GM06990 (cell line): Measurements from ENCODE around the gene MSI2.

ENCODE experiments used
- DNase-seq: peaks from one replicate; pipeline ENCODE4 v3.0.0-alpha.2; 2011; ENCODE audit not compliant: insufficient read length; ENCODE audit errors: extremely low read depth
- H3K27me3 ChIP-seq: replicated peaks from 2 replicates; pipeline ENCODE4 v1.6.0; 2011; ENCODE audit warnings: low read length; ENCODE audit not compliant: control insufficient read depth, insufficient read depth
- H3K36me3 ChIP-seq: 2 replicates; pipeline ENCODE4 v1.5.1; 2011; ENCODE audit warnings: low read length; ENCODE audit not compliant: control insufficient read depth, insufficient read depth
- H3K4me3 ChIP-seq: replicated peaks from 2 replicates; pipeline ENCODE4 v1.5.1; 2011; ENCODE audit warnings: low read depth, mild to moderate bottlenecking, control low read depth, low read length
- TF ChIP-seq, protein P1 (sequence below): IDR thresholded peaks from 2 replicates; pipeline ENCODE4 v1.5.1; 2011; ENCODE audit warnings: low read length, control low read depth, mild to moderate bottlenecking, inconsistent platforms; ENCODE audit not compliant: insufficient read depth, poor library complexity, severe bottlenecking

MSI2 gene

DNA sequence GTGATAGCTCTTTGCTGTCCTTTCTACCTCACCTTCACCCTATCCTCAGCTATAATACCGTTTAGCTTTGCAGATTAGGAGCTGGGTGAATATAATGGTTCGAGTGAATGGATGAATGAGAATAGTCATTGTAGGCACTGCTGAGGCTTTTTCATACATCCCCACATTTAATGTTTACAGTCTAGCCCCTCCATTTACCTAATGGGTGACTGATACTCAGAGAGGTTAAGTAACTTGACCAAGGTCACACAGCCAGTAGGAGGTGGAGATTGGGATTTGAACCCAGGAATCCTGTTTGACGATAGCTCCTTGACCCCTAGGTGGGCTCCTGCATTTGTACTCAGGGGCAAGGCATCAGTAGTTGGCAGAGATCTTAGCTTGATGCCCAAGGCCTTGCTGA, 293.1 kb downstream of the MSI2 start:
- Histone ChIP-seq H3K4me3 (no peak overlapping the region), H3K27me3 (no peaks in the 10 kb centered on the region), H3K36me3 (no peaks in the 10 kb centered on the region)
- TF ChIP-seq, protein P1, sequence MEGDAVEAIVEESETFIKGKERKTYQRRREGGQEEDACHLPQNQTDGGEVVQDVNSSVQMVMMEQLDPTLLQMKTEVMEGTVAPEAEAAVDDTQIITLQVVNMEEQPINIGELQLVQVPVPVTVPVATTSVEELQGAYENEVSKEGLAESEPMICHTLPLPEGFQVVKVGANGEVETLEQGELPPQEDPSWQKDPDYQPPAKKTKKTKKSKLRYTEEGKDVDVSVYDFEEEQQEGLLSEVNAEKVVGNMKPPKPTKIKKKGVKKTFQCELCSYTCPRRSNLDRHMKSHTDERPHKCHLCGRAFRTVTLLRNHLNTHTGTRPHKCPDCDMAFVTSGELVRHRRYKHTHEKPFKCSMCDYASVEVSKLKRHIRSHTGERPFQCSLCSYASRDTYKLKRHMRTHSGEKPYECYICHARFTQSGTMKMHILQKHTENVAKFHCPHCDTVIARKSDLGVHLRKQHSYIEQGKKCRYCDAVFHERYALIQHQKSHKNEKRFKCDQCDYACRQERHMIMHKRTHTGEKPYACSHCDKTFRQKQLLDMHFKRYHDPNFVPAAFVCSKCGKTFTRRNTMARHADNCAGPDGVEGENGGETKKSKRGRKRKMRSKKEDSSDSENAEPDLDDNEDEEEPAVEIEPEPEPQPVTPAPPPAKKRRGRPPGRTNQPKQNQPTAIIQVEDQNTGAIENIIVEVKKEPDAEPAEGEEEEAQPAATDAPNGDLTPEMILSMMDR: no peak
- DNase-seq: no peak

DNA sequence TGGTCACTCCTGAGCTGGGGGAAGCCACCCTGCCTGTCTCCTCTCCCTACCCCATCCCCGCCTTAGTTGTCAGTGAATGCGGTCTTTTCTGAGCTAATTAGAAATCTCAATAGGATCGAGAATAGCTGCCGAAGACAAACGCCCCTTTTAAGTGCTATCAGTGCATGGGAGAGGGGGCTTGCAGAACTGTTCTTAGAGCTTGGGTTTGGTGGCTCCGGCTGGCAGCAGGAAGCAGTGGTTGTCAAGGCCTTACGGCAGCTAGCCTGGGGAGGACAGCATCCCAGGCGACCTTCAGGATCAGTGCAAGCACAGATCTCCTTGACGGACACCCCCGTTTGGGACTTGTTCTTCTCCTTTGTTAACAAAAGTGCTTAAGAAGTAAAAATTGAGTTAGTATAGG, 293.7 kb downstream of the MSI2 start:
- H3K27me3 ChIP-seq: no peaks in the 10 kb centered on the region
- no peak overlapping the region for H3K4me3 ChIP-seq
- no peak for DNase-seq
- no peaks in the 10 kb centered on the region for H3K36me3 ChIP-seq
- TF ChIP-seq, protein P1: no peak

DNA sequence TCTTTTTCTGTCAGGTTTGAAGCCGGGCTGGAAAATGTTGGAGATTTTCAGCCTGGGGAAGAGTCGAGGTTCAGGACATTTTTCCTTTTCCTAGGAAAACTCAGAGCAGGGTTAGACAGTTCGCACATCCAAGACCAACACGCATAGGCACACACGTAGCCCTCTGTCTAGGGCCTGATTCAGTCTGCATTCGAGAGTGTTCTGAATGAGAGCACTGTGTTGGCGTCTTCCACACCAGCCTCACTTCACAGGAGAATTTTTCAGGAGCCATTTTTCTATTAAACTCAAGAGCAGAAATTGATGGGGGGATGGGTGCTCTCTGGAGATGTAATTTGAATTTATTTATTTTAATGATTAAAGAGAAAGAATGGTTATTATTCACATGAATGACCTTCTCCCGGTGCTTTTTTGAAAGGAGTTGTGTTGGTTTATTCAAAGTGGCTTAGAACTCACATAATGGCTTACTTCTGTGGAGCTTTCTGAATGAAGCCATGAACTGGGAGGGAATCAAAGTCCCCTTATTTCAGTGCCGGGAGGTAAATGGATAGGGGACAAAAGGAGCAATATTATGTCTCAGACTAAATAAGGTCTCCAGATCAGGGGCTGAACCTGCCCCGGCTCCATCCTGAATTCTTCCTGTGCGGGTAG, 294.5 kb downstream of the MSI2 start:
- no peak overlapping the region for H3K4me3 ChIP-seq
- TF ChIP-seq, protein P1: no peak
- no peaks in the 10 kb centered on the region for H3K27me3 ChIP-seq
- no peaks in the 10 kb centered on the region for H3K36me3 ChIP-seq
- no peak for DNase-seq

DNA sequence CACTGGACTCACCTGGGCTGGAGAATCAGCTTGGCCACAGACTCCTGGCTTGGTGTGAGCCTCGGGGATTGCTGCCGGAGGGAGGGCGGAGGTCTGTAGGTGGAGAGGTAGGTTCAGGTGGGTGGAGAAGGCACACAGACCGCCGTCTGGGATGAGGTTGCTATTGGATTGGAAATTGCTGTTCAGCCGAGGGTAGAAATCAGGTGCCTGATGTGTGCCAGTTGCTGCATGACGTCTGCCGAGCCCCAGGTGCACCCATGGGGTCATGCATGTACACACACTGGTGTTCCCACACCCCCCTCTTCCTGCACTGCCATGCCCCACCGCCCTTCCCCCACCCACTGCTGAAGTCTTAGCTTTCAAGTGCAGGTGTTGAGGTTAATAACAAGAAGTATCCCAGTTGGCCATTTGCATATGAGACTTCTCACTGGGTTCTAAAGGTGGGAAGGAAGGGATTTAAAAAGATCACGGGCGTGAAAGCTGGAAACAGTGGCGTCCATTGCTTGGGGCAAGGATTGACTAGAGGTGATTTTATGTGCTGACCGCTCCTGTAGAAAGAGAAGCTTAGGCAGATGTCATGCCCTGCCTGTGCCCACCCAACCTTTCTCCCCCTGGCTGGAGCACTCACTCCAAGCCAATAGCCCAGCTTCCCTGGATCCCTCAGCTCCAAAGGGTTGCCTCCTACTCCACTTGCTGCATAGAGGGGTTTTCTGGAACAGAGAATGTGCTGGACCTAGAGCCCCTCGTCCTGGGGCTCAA, 295.2 kb downstream of the MSI2 start:
- TF ChIP-seq, protein P1: no peak
- Histone ChIP-seq H3K36me3 (no peaks in the 10 kb centered on the region), H3K27me3 (no peaks in the 10 kb centered on the region), H3K4me3 (no peak overlapping the region)
- peak; percentile 79 for DNase-seq

DNA sequence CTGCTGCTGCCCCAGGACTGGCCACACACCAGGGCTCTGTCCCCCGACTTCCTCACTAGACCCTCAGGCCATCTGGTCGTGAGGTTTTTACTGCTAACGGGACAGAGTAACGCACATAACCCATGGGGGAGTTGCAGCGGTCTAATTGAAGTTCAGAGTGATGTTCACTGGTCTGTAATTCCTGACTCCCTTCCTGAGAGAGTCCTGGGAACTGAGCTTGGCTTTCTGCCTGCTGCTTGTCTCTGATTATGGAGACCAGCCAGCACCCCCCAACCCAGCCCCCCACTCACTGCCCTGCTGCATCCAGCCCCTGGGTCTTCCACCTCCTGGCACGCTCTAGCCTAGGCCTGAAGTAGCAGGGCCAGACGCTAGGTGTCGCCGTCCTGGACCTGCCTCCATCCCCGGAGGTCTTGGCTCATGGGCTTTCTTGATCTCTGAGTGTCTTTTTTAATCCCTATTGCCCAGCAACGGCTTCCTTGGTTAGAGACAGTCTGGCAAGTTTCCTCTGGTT, 295.8 kb downstream of the MSI2 start:
- Histone ChIP-seq H3K27me3 (no peaks in the 10 kb centered on the region), H3K4me3 (no peak overlapping the region), H3K36me3 (no peaks in the 10 kb centered on the region)
- DNase-seq: peak; percentile 56
- TF ChIP-seq, protein P1: peak; percentile 85
